Lower leg skin (tissue), 4 donors: ENCODE data around the gene LYZ. TPM values are rescaled to one million over a fixed set of nuclear protein-coding genes. Genes with fewer than 3 reads are reported as not detected.

Source experiments
- DNase-seq, 2 donors: peaks; one replicate each; pipeline ENCODE4 v3.0.0-alpha.2; 2019; ENCODE audit warnings: low spot score in 2 of 2
- H3K4me3 ChIP-seq: fragments of 200-600 bp; sonication (generic); 2 replicates; pipeline ENCODE4 v1.5.1; 2017; ENCODE audit warnings: mild to moderate bottlenecking, low read depth; ENCODE audit not compliant: poor library complexity, severe bottlenecking
- CTCF ChIP-seq, 3 donors: fragments of 450-650 bp; IDR thresholded peaks; one replicate each; pipeline ENCODE4 v1.5.1; 2016; ENCODE audit warnings: antibody characterized with exemption in 3 of 3, mild to moderate bottlenecking in 3 of 3, moderate library complexity in 2 of 3
- POLR2A ChIP-seq, 2 donors: fragments of 450-650 bp; IDR thresholded peaks; one replicate each; pipeline ENCODE4 v1.6.1; 2016 to 2017; ENCODE audit warnings: antibody characterized with exemption in 2 of 2, mild to moderate bottlenecking in 1 of 2, moderate library complexity in 1 of 2
- WGBS, 2 donors: methylation state at CpG; one replicate each; pipeline ENCODE4 v1.1.5; 2018; 5-methylcytosine and 5-hydroxymethylcytosine counted together
- intact Hi-C: fragments of 100-400 bp; cut with DNase I; formaldehyde crosslinking; loops from one replicate; pipeline ENCODE4 v1.15.0; 2023; ENCODE audit warnings: low total_unique reads
- total RNA-seq, 4 donors: library from RNA; depleted of rRNA; stranded (reverse); fragments of >200 nt; gene quantifications; one replicate each; pipeline ENCODE4 v1.1.0, GENCODE V29; 2016

The LYZ gene
- total RNA-seq, 4 donors from 2014 or later = 6.8 to 27.8 (median 18.8) TPM

GRCh38 chr12:69392179-69392928, 44.2 kb downstream of the LYZ start:
- 96 to 100% methylated on average over 1 of the region's 1 CpG for WGBS, 2 donors
- intact Hi-C loops = no loop called here
- H3K4me3 ChIP-seq = no peak overlapping the region
- no peak for DNase-seq
- TF ChIP-seq CTCF (IDR thresholded peaks at IDR 0.05) (no peak), POLR2A (IDR thresholded peaks at IDR 0.05) (no peak)

GRCh38 chr12:69396041-69396440, 47.9 kb downstream of the LYZ start:
- no peak overlapping the region for H3K4me3 ChIP-seq
- intact Hi-C loops = no loop called here
- no peak for DNase-seq
- TF ChIP-seq POLR2A (IDR thresholded peaks at IDR 0.05) = no peak
- 83 to 88% methylated on average over 1 of the region's 1 CpG for WGBS, 2 donors

GRCh38 chr12:69396963-69397362, 48.8 kb downstream of the LYZ start:
- WGBS, 2 donors = 98% methylated on average over 3 of the region's 3 CpGs
- intact Hi-C loops = no loop called here
- DNase-seq = no peak
- H3K4me3 ChIP-seq = no peak overlapping the region
- TF ChIP-seq POLR2A (IDR thresholded peaks at IDR 0.05) (no peak), CTCF (IDR thresholded peaks at IDR 0.05) (no peak)

GRCh38 chr12:69397978-69398377, 49.8 kb downstream of the LYZ start:
- DNase-seq = no peak
- TF ChIP-seq POLR2A (IDR thresholded peaks at IDR 0.05) (no peak), CTCF (IDR thresholded peaks at IDR 0.05) (no peak)
- intact Hi-C loops = no loop called here
- WGBS, 2 donors = 89 to 91% methylated on average over 3 of the region's 3 CpGs
- no peak overlapping the region for H3K4me3 ChIP-seq

- no peak for DNase-seq
- H3K4me3 ChIP-seq = no peak overlapping the region
- intact Hi-C loops = no loop called here
- 80 to 84% methylated on average over 4 of the region's 4 CpGs for WGBS, 2 donors
- TF ChIP-seq POLR2A (IDR thresholded peaks at IDR 0.05) = no peak
- no peak for TF ChIP-seq CTCF (IDR thresholded peaks at IDR 0.05)
Observed at GRCh38 chr12:69401940-69402339, 53.8 kb downstream of the LYZ start.

Other genes starting within 250 kb of the LYZ start
- gene CPSF6, start 108.8 kb upstream of the LYZ start, total RNA-seq = 10 to 100 TPM; 17.0 to 29.5 (median 20.2) TPM
- gene YEATS4, start 11.4 kb downstream of the LYZ start, total RNA-seq = 10 to 100 TPM; 10.0 to 21.7 (median 16.8) TPM
- gene FRS2, start 122.0 kb downstream of the LYZ start, total RNA-seq = 10 to 100 TPM; 33.7 to 64.7 (median 43.5) TPM
- 10 to 100 TPM; 49.4 to 86.4 (median 61.1) TPM for gene CCT2, start 237.1 kb downstream of the LYZ start, total RNA-seq